ENCODE results near the gene ZFPL1.

- TF ChIP-seq CTCF (IDR thresholded peaks at IDR 0.05) (no peak), POLR2A (IDR thresholded peaks at IDR 0.05; ENCODE audit: low read depth) (no peak), EP300 (IDR thresholded peaks at IDR 0.05) (no peak)
Measured at GRCh38 chr11:65134952-65135632, 51.1 kb downstream of the ZFPL1 start.

Measured in esophagus muscularis mucosa (tissue), 4 donors.